Endothelial cell of hepatic sinusoid (primary cell): Measurements from ENCODE around the gene GAD1.

Experiments used
- in situ Hi-C: cut with HindIII; loops from 2 replicates; pipeline ENCODE4 v1.10.0; 2017; ENCODE audit warnings: low sequenced_read_pairs

The GAD1 gene

DNA sequence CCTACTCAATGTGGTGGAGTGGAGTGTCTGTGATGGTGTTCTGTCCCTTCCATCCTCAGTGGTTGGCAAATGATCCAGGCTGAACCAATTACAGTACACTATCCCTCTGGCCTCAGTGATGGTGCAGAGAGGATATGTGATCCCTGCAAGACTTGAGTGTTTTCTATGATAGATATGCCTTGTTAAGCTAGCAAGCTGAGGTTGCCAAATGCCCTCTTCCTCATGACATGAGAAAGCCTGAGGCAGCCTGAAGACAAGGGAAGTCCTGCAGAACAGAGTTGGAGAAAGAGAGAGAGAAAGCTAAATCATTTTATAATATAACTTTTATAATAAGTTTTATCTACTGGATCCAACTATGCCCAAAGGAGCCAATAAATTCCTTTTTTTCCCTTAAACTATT, 70.8 kb downstream of the GAD1 start:
- in situ Hi-C loops: no loop called here

- in situ Hi-C loops: no loop called here
These were observed 71.2 kb downstream of the GAD1 start for GRCh38 chr2:170887896-170888295.

DNA sequence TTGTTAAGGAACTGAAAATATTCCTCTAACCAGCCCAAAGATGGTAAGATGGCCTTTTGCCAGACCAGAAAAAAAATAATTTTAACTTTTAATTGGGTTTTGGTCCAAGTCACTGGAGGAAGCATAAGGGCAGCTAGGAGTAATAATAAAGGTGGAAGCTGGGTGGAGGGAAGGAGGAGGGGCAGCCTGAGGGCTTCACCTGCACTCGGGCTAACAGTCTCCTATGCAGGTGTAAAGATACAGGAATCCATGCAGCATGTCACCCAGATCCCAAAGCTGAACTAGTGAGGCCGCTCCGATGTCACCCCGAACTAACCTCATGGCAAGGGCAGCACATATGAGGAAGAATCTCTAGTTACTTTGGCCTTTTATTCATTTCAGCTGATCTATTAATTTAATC, 75.2 kb downstream of the GAD1 start:
- in situ Hi-C loops: no loop called here

GRCh38 chr2:170892391-170892951, 75.8 kb downstream of the GAD1 start:
- in situ Hi-C loops: no loop called here

GRCh38 chr2:170895023-170895757, 78.5 kb downstream of the GAD1 start:
- in situ Hi-C loops: no loop called here

GRCh38 chr2:170896622-170897021, 79.9 kb downstream of the GAD1 start:
- in situ Hi-C loops: no loop called here

DNA sequence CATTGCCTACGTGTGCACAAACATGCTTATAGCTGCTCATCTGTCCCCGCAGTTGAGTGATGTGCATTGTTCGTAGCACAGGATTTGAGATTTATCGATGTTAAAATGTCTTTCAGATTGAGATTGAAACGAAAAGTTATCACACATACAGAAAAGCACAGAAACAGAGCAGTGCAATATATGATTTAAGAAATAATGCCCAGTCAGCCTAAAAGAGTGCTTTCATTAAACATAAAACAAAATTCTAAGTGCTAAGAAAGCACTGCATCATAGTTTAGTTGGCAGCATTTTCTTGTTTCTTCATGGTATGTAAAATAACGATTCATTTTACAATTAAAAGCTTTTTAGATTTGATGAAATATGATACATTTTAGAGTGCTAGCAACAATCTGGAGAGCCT, 80.4 kb downstream of the GAD1 start:
- in situ Hi-C loops: no loop called here

GRCh38 chr2:170905864-170906263, 89.2 kb downstream of the GAD1 start:
- in situ Hi-C loops: no loop called here
